Stimulated activated CD8-positive, alpha-beta memory T cell treated with anti-CD3 and anti-CD28 coated beads, Interleukin-2, amount 100 ng/mL, for 1 hour (primary cell): ENCODE data around the gene IBTK.
"Not testable (repeated sequence)": the region's sequence is repeated elsewhere in the genome, so short reads cannot be mapped to it uniquely, and the experiment has no call there.

Source experiments
- DNase-seq, 2 donors: peaks; one replicate each; pipeline ENCODE4 v3.0.0-alpha.2; 2020; ENCODE audit warnings: low read depth in 2 of 2

Gene IBTK

GRCh38 chr6:82247505-82248272, at the start of gene IBTK:
Gene IBTK (minus strand): TSS chr6:82247744. CDS start chr6:82240486, 7,258 bp downstream.
- peak; percentile 82 to 84 for DNase-seq

- no peak for DNase-seq
Measured at GRCh38 chr6:82283771-82284410, 36.3 kb upstream of the IBTK start.

- not testable (repeated sequence) for DNase-seq
Measured at GRCh38 chr6:82281550-82281949, 34.0 kb upstream of the IBTK start.

GRCh38 chr6:82277686-82278085, 30.1 kb upstream of the IBTK start:
- no peak for DNase-seq

- DNase-seq = no peak
Measured at GRCh38 chr6:82275686-82276085, 28.1 kb upstream of the IBTK start.

GRCh38 chr6:82273295-82273694, 25.8 kb upstream of the IBTK start:
- no peak for DNase-seq

GRCh38 chr6:82270881-82271635, 23.5 kb upstream of the IBTK start:
- DNase-seq = no peak

- no peak for DNase-seq
Measured at GRCh38 chr6:82268301-82268846, 20.8 kb upstream of the IBTK start.

- no peak for DNase-seq
Measured at GRCh38 chr6:82264824-82265223, 17.3 kb upstream of the IBTK start.

- no peak for DNase-seq
Measured at GRCh38 chr6:82264321-82264720, 16.8 kb upstream of the IBTK start.

GRCh38 chr6:82263916-82264315, 16.4 kb upstream of the IBTK start:
- DNase-seq = no peak

GRCh38 chr6:82260997-82261732, 13.6 kb upstream of the IBTK start:
- DNase-seq = no peak

GRCh38 chr6:82259389-82259788, 11.8 kb upstream of the IBTK start:
- DNase-seq = no peak

- no peak for DNase-seq
Measured at GRCh38 chr6:82257088-82257774, 9.7 kb upstream of the IBTK start.

- DNase-seq = not testable (repeated sequence)
Measured at GRCh38 chr6:82254722-82255121, 7.2 kb upstream of the IBTK start.

GRCh38 chr6:82251942-82252341, 4.4 kb upstream of the IBTK start:
- no peak for DNase-seq

GRCh38 chr6:82249381-82250253, 2.1 kb upstream of the IBTK start:
- no peak for DNase-seq

GRCh38 chr6:82248273-82248735, 760 bp upstream of the IBTK start:
- DNase-seq = no peak

GRCh38 chr6:82246802-82247504, 591 bp downstream of the IBTK start:
- DNase-seq = no peak
